ENCODE data around the gene ARID4A. TPM values are rescaled to one million over a fixed set of nuclear protein-coding genes. Genes with fewer than 3 reads are reported as not detected.

The ARID4A gene
- total and polyA plus RNA-seq, 2 of the 13 experiments (the other 11 are each of a cell fraction or from before 2014, with no cell fraction given): 7.2 to 9.7 TPM

- TF ChIP-seq ARID4A (CRISPR knock-in tag; IDR thresholded peaks at IDR 0.05; ENCODE audit: borderline replicate concordance) (peak; percentile 55), CENPX (CRISPR knock-in tag; IDR thresholded peaks at IDR 0.05) (no peak), ZBTB44 (CRISPR knock-in tag; IDR thresholded peaks at IDR 0.05) (no peak), STAG1 (CRISPR knock-in tag; IDR thresholded peaks at IDR 0.05) (peak; percentile 56), ZFP82 (CRISPR knock-in tag; IDR thresholded peaks at IDR 0.05; ENCODE audit: borderline replicate concordance) (peak; percentile 76; the same call in 1 of the 2 replicates), MATR3 (CRISPR knock-in tag; IDR thresholded peaks at IDR 0.05) (no peak), ZNF839 (CRISPR knock-in tag; IDR thresholded peaks at IDR 0.05; ENCODE audit: borderline replicate concordance) (no peak), HOXA5 (CRISPR knock-in tag; IDR thresholded peaks at IDR 0.05) (0 out of 2 replicates have a peak, but pooled peaks have one; percentile 17), MYC (CRISPR knock-in tag; IDR thresholded peaks at IDR 0.05; ENCODE audit: borderline replicate concordance) (no peak), RFX1 (IDR thresholded peaks at IDR 0.05) (no peak), ZNF563 (CRISPR knock-in tag; IDR thresholded peaks at IDR 0.05) (peak; percentile 84; the same call in 1 of the 2 replicates), ZGPAT (CRISPR knock-in tag; IDR thresholded peaks at IDR 0.05) (no peak), CC2D1A (CRISPR knock-in tag; IDR thresholded peaks at IDR 0.05) (no peak), ARHGAP35 (CRISPR knock-in tag; IDR thresholded peaks at IDR 0.05; ENCODE audit: borderline replicate concordance) (0 out of 2 replicates have a peak, but pooled peaks have one; percentile 49)
Measured at GRCh38 chr14:58395812-58396788, 97.7 kb downstream of the ARID4A start, which contains the start of gene TOMM20L (continued).

All from HepG2 (cell line).